ENCODE data around the gene ANKRD2.

Gene ANKRD2

DNA sequence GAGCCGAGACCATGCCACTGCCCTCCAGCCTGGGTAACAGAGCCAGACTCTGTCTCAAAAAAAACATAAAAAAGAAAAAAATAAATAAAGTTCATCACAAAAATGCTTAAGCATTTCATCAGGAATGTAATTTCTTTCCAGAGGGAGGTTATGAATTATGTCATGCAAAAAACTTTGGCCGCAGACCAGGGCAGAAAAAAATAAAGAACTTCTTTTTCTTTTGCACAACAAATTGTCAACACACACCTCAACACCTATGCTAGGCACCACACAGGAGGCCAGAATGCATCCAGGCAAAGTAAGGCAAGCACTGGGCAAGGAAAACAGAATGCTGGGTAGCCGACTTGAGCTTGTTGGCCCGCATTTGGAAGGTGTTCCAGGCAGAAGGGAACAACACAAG is 20.8 kb downstream of the ANKRD2 start:
- no peaks in the 10 kb centered on the region for H3K36me3 ChIP-seq (ENCODE audit: control insufficient read depth, insufficient read depth, low read length)
- no peaks in the 10 kb centered on the region; the same call in 1 of the 2 replicates for H3K27me3 ChIP-seq (replicated peaks; ENCODE audit: control insufficient read depth, insufficient read depth, low read length)
- TF ChIP-seq, protein P1, sequence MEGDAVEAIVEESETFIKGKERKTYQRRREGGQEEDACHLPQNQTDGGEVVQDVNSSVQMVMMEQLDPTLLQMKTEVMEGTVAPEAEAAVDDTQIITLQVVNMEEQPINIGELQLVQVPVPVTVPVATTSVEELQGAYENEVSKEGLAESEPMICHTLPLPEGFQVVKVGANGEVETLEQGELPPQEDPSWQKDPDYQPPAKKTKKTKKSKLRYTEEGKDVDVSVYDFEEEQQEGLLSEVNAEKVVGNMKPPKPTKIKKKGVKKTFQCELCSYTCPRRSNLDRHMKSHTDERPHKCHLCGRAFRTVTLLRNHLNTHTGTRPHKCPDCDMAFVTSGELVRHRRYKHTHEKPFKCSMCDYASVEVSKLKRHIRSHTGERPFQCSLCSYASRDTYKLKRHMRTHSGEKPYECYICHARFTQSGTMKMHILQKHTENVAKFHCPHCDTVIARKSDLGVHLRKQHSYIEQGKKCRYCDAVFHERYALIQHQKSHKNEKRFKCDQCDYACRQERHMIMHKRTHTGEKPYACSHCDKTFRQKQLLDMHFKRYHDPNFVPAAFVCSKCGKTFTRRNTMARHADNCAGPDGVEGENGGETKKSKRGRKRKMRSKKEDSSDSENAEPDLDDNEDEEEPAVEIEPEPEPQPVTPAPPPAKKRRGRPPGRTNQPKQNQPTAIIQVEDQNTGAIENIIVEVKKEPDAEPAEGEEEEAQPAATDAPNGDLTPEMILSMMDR (IDR thresholded peaks at IDR 0.05; ENCODE audit: insufficient read depth, low read length, poor library complexity, severe bottlenecking) = no peak
- no peak for DNase-seq (ENCODE audit: extremely low read depth, insufficient read length)
- no peak overlapping the region for H3K4me3 ChIP-seq (replicated peaks; ENCODE audit: low read depth, low read length)

DNA sequence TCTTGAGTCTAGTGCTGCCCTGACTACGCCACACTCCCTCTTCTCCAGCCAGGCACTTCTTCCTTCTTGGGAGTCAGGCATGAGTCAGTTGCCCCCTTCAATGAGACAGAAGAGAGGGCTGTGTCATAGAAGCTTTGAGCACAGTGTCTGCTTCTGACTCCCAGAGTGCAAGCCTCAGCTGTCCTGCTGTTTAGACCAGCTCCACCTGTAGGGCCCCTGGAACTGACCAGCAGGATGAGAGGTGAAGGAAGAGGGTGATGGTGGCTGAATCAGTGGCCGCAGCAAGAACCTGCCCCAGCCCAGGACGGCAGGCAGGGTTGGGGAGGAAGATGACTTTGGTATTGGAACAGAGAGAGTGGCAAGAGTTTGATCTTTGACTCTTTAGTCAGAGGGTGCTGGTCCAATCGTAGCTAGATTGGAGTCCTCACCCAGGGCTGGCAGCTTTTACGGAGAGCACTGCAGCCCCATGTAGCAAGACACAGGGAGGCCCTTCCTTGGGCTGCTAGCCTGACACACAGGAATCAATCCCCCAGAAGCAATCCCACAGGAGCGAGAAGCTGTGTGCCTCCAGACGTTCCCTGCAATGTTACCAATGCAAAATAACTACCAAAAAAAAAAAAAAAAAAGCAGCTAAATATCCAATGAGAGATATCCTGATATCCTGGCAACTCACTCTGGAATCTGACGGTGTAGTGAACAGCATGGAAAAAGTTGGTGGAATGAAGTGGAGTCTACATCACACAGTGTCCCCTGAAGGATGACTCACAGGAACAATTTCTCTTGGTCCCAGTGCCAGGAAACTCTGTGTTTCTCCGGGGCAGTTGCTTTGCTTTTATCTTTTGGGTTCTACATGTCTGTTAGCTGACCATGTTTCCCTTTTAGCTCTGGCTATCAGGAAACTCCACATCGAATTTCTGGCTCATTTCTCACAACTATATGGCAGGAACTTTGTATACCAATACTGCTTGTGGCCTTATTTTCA is 23.8 kb downstream of the ANKRD2 start:
- Histone ChIP-seq H3K27me3 (replicated peaks; ENCODE audit: control insufficient read depth, insufficient read depth, low read length) (no peaks in the 10 kb centered on the region; the same call in 1 of the 2 replicates), H3K4me3 (replicated peaks; ENCODE audit: low read depth, low read length) (no peak overlapping the region), H3K36me3 (ENCODE audit: control insufficient read depth, insufficient read depth, low read length) (no peaks in the 10 kb centered on the region)
- TF ChIP-seq, protein P1 (IDR thresholded peaks at IDR 0.05; ENCODE audit: insufficient read depth, low read length, poor library complexity, severe bottlenecking) = no peak
- DNase-seq (ENCODE audit: extremely low read depth, insufficient read length) = no peak

DNA sequence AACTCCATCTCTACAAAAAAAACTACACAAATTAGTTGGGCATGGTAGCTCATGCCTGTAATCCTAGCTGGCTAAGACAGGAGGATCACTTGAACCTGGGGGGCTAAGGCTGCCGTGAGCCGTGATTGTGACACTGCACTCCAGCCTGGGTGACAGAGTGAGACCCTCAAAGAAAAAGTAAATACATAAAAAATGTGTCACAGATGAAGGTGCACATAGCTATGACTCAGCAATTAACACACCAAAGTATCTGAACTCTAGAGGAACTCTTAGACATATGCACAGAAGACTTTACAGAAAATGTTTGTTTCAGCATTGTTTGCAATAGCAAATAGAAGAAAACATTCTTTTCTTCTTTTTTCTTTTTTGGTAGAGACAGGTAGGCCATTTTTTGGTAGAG is 25.2 kb downstream of the ANKRD2 start:
- Histone ChIP-seq H3K4me3 (replicated peaks; ENCODE audit: low read depth, low read length) (no peak overlapping the region), H3K36me3 (ENCODE audit: control insufficient read depth, insufficient read depth, low read length) (no peaks in the 10 kb centered on the region), H3K27me3 (replicated peaks; ENCODE audit: control insufficient read depth, insufficient read depth, low read length) (no peaks in the 10 kb centered on the region; the same call in 1 of the 2 replicates)
- no peak for DNase-seq (ENCODE audit: extremely low read depth, insufficient read length)
- TF ChIP-seq, protein P1 (IDR thresholded peaks at IDR 0.05; ENCODE audit: insufficient read depth, low read length, poor library complexity, severe bottlenecking) = no peak

- no peak for DNase-seq (ENCODE audit: extremely low read depth, insufficient read length)
- Histone ChIP-seq H3K36me3 (ENCODE audit: control insufficient read depth, insufficient read depth, low read length) (no peaks in the 10 kb centered on the region), H3K4me3 (replicated peaks; ENCODE audit: low read depth, low read length) (no peak overlapping the region), H3K27me3 (replicated peaks; ENCODE audit: control insufficient read depth, insufficient read depth, low read length) (no peaks in the 10 kb centered on the region; the same call in 1 of the 2 replicates)
- TF ChIP-seq, protein P1 (IDR thresholded peaks at IDR 0.05; ENCODE audit: insufficient read depth, low read length, poor library complexity, severe bottlenecking) = no peak
Measured at GRCh38 chr10:97598407-97599271, 26.1 kb downstream of the ANKRD2 start.

DNA sequence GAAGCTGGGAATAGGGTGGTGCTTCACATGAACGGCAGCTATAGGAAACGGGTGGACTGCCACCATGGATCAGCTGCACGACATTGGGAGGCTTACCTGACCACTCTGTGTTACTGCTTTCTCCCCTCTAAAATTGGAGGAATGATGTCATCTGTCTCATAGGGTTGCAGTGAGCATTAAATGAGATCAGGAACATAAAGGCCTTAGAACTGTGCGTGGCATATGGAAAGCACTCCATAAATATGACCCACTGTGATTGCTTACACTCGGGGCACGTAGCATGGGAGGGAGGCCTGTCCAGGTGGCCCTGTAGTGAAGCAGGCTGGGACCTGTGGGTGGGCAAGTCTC is 26.7 kb downstream of the ANKRD2 start:
- no peak for DNase-seq (ENCODE audit: extremely low read depth, insufficient read length)
- H3K27me3 ChIP-seq (replicated peaks; ENCODE audit: control insufficient read depth, insufficient read depth, low read length) = no peaks in the 10 kb centered on the region; the same call in 1 of the 2 replicates
- H3K4me3 ChIP-seq (replicated peaks; ENCODE audit: low read depth, low read length) = no peak overlapping the region
- H3K36me3 ChIP-seq (ENCODE audit: control insufficient read depth, insufficient read depth, low read length) = no peaks in the 10 kb centered on the region
- TF ChIP-seq, protein P1 (IDR thresholded peaks at IDR 0.05; ENCODE audit: insufficient read depth, low read length, poor library complexity, severe bottlenecking) = no peak
